Measurements from ENCODE around the gene FXYD5.

FXYD5 gene

DNA sequence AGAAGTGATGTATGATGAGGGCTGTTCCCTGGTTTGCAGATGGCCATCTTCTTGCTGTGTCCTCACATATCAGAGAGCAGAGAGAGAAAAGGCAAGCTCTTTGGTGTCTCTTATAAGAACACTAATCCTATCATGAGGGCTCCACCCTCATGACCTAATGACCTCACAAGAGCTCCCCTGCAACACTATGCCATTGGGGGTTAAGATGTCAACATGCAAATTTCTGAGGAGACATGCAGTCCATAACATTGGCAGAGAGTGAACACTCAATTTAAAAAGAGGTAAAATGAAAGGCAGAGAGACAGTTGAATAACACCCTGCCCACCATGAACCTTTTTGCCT, 63.1 kb downstream of the FXYD5 start:
- TF ChIP-seq POLR2AphosphoS5 (IDR thresholded peaks at IDR 0.05; ENCODE audit: low read depth) (no peak), SPI1 (IDR thresholded peaks at IDR 0.05; ENCODE audit: borderline replicate concordance, low read depth) (no peak), GABPA (IDR thresholded peaks at IDR 0.05; ENCODE audit: low read depth) (no peak)
- TF ChIP-seq, protein P1, sequence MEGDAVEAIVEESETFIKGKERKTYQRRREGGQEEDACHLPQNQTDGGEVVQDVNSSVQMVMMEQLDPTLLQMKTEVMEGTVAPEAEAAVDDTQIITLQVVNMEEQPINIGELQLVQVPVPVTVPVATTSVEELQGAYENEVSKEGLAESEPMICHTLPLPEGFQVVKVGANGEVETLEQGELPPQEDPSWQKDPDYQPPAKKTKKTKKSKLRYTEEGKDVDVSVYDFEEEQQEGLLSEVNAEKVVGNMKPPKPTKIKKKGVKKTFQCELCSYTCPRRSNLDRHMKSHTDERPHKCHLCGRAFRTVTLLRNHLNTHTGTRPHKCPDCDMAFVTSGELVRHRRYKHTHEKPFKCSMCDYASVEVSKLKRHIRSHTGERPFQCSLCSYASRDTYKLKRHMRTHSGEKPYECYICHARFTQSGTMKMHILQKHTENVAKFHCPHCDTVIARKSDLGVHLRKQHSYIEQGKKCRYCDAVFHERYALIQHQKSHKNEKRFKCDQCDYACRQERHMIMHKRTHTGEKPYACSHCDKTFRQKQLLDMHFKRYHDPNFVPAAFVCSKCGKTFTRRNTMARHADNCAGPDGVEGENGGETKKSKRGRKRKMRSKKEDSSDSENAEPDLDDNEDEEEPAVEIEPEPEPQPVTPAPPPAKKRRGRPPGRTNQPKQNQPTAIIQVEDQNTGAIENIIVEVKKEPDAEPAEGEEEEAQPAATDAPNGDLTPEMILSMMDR (IDR thresholded peaks at IDR 0.05; ENCODE audit: insufficient read depth, low read length): no peak
- TF ChIP-seq, protein P2, sequence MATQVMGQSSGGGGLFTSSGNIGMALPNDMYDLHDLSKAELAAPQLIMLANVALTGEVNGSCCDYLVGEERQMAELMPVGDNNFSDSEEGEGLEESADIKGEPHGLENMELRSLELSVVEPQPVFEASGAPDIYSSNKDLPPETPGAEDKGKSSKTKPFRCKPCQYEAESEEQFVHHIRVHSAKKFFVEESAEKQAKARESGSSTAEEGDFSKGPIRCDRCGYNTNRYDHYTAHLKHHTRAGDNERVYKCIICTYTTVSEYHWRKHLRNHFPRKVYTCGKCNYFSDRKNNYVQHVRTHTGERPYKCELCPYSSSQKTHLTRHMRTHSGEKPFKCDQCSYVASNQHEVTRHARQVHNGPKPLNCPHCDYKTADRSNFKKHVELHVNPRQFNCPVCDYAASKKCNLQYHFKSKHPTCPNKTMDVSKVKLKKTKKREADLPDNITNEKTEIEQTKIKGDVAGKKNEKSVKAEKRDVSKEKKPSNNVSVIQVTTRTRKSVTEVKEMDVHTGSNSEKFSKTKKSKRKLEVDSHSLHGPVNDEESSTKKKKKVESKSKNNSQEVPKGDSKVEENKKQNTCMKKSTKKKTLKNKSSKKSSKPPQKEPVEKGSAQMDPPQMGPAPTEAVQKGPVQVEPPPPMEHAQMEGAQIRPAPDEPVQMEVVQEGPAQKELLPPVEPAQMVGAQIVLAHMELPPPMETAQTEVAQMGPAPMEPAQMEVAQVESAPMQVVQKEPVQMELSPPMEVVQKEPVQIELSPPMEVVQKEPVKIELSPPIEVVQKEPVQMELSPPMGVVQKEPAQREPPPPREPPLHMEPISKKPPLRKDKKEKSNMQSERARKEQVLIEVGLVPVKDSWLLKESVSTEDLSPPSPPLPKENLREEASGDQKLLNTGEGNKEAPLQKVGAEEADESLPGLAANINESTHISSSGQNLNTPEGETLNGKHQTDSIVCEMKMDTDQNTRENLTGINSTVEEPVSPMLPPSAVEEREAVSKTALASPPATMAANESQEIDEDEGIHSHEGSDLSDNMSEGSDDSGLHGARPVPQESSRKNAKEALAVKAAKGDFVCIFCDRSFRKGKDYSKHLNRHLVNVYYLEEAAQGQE (IDR thresholded peaks at IDR 0.05; ENCODE audit: insufficient replicate concordance, low read depth): no peak
- no peak overlapping the region for H3K4me3 ChIP-seq (replicated peaks; ENCODE audit: insufficient read depth, low read length)
- no peak for DNase-seq (ENCODE audit: low read depth in 1 of 2, low spot score in 1 of 2)
- no peaks in the 10 kb centered on the region for H3K27me3 ChIP-seq (ENCODE audit: insufficient read depth, poor library complexity, severe bottlenecking)
- no peak overlapping the region for H3K27ac ChIP-seq (replicated peaks)

DNA sequence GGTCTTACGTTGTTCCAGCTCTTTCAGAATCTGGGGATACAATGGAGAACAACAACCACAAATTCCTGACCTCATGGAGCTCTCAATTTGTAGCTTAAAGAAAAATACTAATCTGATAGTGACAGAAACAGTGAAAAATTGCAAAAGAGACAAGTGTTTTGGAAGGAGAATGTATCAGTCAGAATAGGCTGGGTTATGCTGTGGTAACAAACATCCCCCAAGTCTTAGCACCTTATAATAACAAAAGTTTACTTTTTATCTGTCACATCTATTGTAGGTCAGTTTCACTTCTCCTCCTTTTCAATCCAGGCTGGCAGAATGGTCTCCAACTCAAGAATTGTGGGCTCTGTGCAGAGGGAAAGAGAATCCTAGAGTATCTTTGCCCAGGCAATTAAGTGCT, 64.5 kb downstream of the FXYD5 start:
- TF ChIP-seq SPI1 (IDR thresholded peaks at IDR 0.05; ENCODE audit: borderline replicate concordance, low read depth): no peak
- TF ChIP-seq POLR2AphosphoS5 (IDR thresholded peaks at IDR 0.05; ENCODE audit: low read depth): no peak
- TF ChIP-seq GABPA (IDR thresholded peaks at IDR 0.05; ENCODE audit: low read depth): no peak
- TF ChIP-seq, protein P1 (IDR thresholded peaks at IDR 0.05; ENCODE audit: insufficient read depth, low read length): no peak
- TF ChIP-seq, protein P2 (IDR thresholded peaks at IDR 0.05; ENCODE audit: insufficient replicate concordance, low read depth): no peak
- H3K4me3 ChIP-seq (replicated peaks; ENCODE audit: insufficient read depth, low read length): no peak overlapping the region
- H3K27me3 ChIP-seq (ENCODE audit: insufficient read depth, poor library complexity, severe bottlenecking): no peaks in the 10 kb centered on the region
- no peak overlapping the region for H3K27ac ChIP-seq (replicated peaks)
- no peak for DNase-seq (ENCODE audit: low read depth in 1 of 2, low spot score in 1 of 2)
